IPS DF 6.9 (cell line): ENCODE results near the gene ZNF549.

Experiments
- DNase-seq: peaks from one replicate; pipeline ENCODE4 v3.0.0-alpha.2; 2013; ENCODE audit warnings: low read depth, low spot score
- H3K27ac ChIP-seq: one replicate; pipeline ENCODE4 v1.5.1; 2013; ENCODE audit warnings: low read length, control low read depth
- H3K27me3 ChIP-seq: 2 replicates; pipeline ENCODE4 v1.6.1; 2013; ENCODE audit warnings: mild to moderate bottlenecking, low read length; ENCODE audit not compliant: control insufficient read depth, insufficient read depth
- H3K36me3 ChIP-seq: 2 replicates; pipeline ENCODE4 v1.6.1; 2013; ENCODE audit warnings: low read length; ENCODE audit not compliant: control insufficient read depth, insufficient read depth
- H3K4me1 ChIP-seq: 2 replicates; pipeline ENCODE4 v1.6.1; 2013; ENCODE audit warnings: low read length; ENCODE audit not compliant: control insufficient read depth, insufficient read depth
- H3K4me3 ChIP-seq: 2 replicates; pipeline ENCODE4 v1.5.1; 2013; ENCODE audit warnings: mild to moderate bottlenecking, low read length
- H3K9me3 ChIP-seq: 2 replicates; pipeline ENCODE4 v1.6.1; 2013; ENCODE audit warnings: low read length, inconsistent platforms; ENCODE audit not compliant: control insufficient read depth, insufficient read depth
- WGBS: extraction: QIAGEN DNeasy Blood & Tissue Kit; methylation state at CpG from one replicate; pipeline ENCODE4 v1.1.7; 2013; ENCODE audit warnings: mixed read lengths, missing lambda C conversion rate; ENCODE audit not compliant: insufficient read length, insufficient coverage; 5-methylcytosine and 5-hydroxymethylcytosine counted together

The ZNF549 gene

GRCh38 chr19:57566396-57567265 lies 39.5 kb downstream of the ZNF549 start:
- Histone ChIP-seq H3K4me1 (no peaks in the 10 kb centered on the region), H3K9me3 (peaks cover 20% of the 10 kb centered on the region), H3K36me3 (peaks cover under 1% of the 10 kb centered on the region; the same call in 1 of the 2 replicates), H3K27me3 (no peaks in the 10 kb centered on the region), H3K27ac (no peak overlapping the region), H3K4me3 (no peak overlapping the region)
- DNase-seq, result no peak
- WGBS, result no CpG with 5 or more reads among the region's 7 CpGs

- Histone ChIP-seq H3K27ac (no peak overlapping the region), H3K4me3 (no peak overlapping the region), H3K36me3 (peaks cover 38% of the 10 kb centered on the region), H3K4me1 (no peaks in the 10 kb centered on the region), H3K9me3 (peaks cover 34% of the 10 kb centered on the region), H3K27me3 (no peaks in the 10 kb centered on the region)
- no peak for DNase-seq
These were observed 43.6 kb downstream of the ZNF549 start for GRCh38 chr19:57570707-57571106.

- Histone ChIP-seq H3K36me3 (peaks cover 41% of the 10 kb centered on the region), H3K27ac (no peak overlapping the region), H3K4me3 (no peak overlapping the region), H3K9me3 (peaks cover 25% of the 10 kb centered on the region), H3K27me3 (no peaks in the 10 kb centered on the region), H3K4me1 (no peaks in the 10 kb centered on the region)
- no peak for DNase-seq
- WGBS, result no CpG with 5 or more reads among the region's 3 CpGs
These were observed 45.3 kb downstream of the ZNF549 start for GRCh38 chr19:57572415-57572947.

GRCh38 chr19:57576661-57577060 lies 49.5 kb downstream of the ZNF549 start:
- Histone ChIP-seq H3K27ac (no peak overlapping the region), H3K9me3 (peaks cover 16% of the 10 kb centered on the region), H3K27me3 (no peaks in the 10 kb centered on the region), H3K36me3 (peaks cover 40% of the 10 kb centered on the region), H3K4me1 (peaks cover 4% of the 10 kb centered on the region; the same call in 1 of the 2 replicates), H3K4me3 (no peak overlapping the region)
- DNase-seq, result no peak

- peak within 1 kb of the TSS; percentile 86 for H3K4me3 ChIP-seq
- peak; percentile 99 for DNase-seq
- H3K27ac ChIP-seq, result no peak within 1 kb of the TSS
- no peaks in the 10 kb centered on the region for H3K9me3 ChIP-seq
- peaks cover 22% of the 10 kb centered on the region for H3K36me3 ChIP-seq
- no peaks in the 10 kb centered on the region for H3K27me3 ChIP-seq
- H3K4me1 ChIP-seq, result peaks cover 4% of the 10 kb centered on the region; the same call in 1 of the 2 replicates
- WGBS, result no CpG with 5 or more reads among the region's 62 CpGs
These were observed 51.5 kb downstream of the ZNF549 start, which contains the start of gene ZNF416 for GRCh38 chr19:57578487-57579205. ZNF416 (minus strand) TSS chr19:57578911; CDS start chr19:57578704, 207 bp downstream.

- H3K4me3 ChIP-seq, result peak overlapping the region; percentile 17; the same call in 1 of the 2 replicates
- WGBS, result no CpG with 5 or more reads among the region's 21 CpGs
These were observed 56.0 kb downstream of the ZNF549 start for GRCh38 chr19:57583104-57583520.

GRCh38 chr19:57583521-57584416 lies 56.6 kb downstream of the ZNF549 start, which contains the start of gene ZIK1:
ZIK1 (plus strand) TSS chr19:57584145; CDS start chr19:57584357, 212 bp downstream.
- peak; percentile 95 for DNase-seq
- no peaks in the 10 kb centered on the region for H3K27me3 ChIP-seq
- no peak within 1 kb of the TSS for H3K27ac ChIP-seq
- no CpG with 5 or more reads among the region's 76 CpGs for WGBS
- peaks cover 10% of the 10 kb centered on the region; the same call in 1 of the 2 replicates for H3K36me3 ChIP-seq
- H3K4me3 ChIP-seq, result peak within 1 kb of the TSS; percentile 92
- H3K9me3 ChIP-seq, result no peaks in the 10 kb centered on the region
- no peaks in the 10 kb centered on the region for H3K4me1 ChIP-seq

More at GRCh38 chr19:57583104-57583520, 56.0 kb downstream of the ZNF549 start:
- peaks cover 3% of the 10 kb centered on the region; the same call in 1 of the 2 replicates for H3K36me3 ChIP-seq
- DNase-seq, result no peak
- H3K27me3 ChIP-seq, result no peaks in the 10 kb centered on the region
- no peaks in the 10 kb centered on the region for H3K4me1 ChIP-seq
- no peaks in the 10 kb centered on the region for H3K9me3 ChIP-seq
- H3K27ac ChIP-seq, result no peak overlapping the region

GRCh38 chr19:57587529-57587928 lies 60.4 kb downstream of the ZNF549 start:
- H3K27me3 ChIP-seq, result no peaks in the 10 kb centered on the region; the same call in 1 of the 2 replicates
- H3K27ac ChIP-seq, result no peak overlapping the region
- no peak for DNase-seq
- H3K9me3 ChIP-seq, result peaks cover 6% of the 10 kb centered on the region
- H3K4me1 ChIP-seq, result no peaks in the 10 kb centered on the region
- H3K4me3 ChIP-seq, result no peak overlapping the region
- peaks cover 37% of the 10 kb centered on the region for H3K36me3 ChIP-seq
- no CpG with 5 or more reads among the region's 1 CpG for WGBS

- no CpG with 5 or more reads among the region's 8 CpGs for WGBS
- H3K36me3 ChIP-seq, result no peaks in the 10 kb centered on the region
- no peaks in the 10 kb centered on the region; the same call in 1 of the 2 replicates for H3K27me3 ChIP-seq
- H3K27ac ChIP-seq, result no peak overlapping the region
- H3K4me3 ChIP-seq, result no peak overlapping the region; the same call in 1 of the 2 replicates
- DNase-seq, result no peak
- no peaks in the 10 kb centered on the region for H3K9me3 ChIP-seq
- H3K4me1 ChIP-seq, result peaks cover 4% of the 10 kb centered on the region; the same call in 1 of the 2 replicates
These were observed 72.2 kb downstream of the ZNF549 start for GRCh38 chr19:57599377-57599760.
